GM12864 (cell line): ENCODE data around the gene COPS9.
A peak's percentile ranks its signal among the peaks of the same experiment; 100 is the strongest.

ENCODE experiments used
- DNase-seq: peaks from one replicate; pipeline ENCODE4 v3.0.0-alpha.2; 2011; ENCODE audit warnings: low read depth
- H3K4me3 ChIP-seq: 2 replicates; pipeline ENCODE4 v1.5.1; 2011; ENCODE audit warnings: mild to moderate bottlenecking, low read depth, low read length, control low read depth
- CTCF ChIP-seq: IDR thresholded peaks from 2 replicates; pipeline ENCODE4 v1.5.1; 2011; ENCODE audit warnings: low read depth, mild to moderate bottlenecking, moderate library complexity, low read length, control low read depth, inconsistent platforms; ENCODE audit errors: missing control alignments

COPS9 gene

DNA sequence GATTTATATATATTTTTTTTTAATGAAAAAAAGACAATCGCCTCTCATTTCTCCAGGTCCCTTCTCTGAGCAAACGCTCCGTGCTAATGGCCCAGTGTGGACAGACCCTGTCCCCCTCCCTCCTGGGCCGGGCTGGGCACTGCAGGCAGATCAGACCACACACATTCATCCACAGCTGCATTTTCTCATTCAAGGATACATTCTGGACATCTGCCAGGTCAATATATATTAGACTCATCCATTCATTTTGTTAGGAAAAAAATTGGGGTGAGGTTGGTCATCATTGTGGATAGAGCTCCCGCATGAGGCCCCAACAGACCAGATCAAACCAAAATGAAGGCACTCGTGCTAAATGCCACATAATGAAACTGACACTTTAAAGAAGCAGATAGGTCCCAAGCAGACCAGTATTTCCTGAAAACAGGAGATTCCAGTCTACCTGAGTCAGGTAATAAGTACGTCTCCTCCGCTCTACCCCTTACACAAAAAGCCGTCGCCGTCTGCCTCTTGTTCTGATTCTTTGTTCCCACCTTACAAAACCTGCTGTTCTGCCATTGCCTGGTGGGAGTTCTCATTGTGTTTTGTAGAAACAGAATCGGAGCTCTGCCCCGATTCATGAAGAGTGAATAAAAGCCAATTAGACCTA, 19.8 kb upstream of the COPS9 start:
- no peak overlapping the region for H3K4me3 ChIP-seq
- no peak for TF ChIP-seq CTCF
- DNase-seq = no peak

- DNase-seq = no peak
- H3K4me3 ChIP-seq = no peak overlapping the region
- TF ChIP-seq CTCF = no peak
Observed at GRCh38 chr2:240155048-240155744, 19.1 kb upstream of the COPS9 start.

DNA sequence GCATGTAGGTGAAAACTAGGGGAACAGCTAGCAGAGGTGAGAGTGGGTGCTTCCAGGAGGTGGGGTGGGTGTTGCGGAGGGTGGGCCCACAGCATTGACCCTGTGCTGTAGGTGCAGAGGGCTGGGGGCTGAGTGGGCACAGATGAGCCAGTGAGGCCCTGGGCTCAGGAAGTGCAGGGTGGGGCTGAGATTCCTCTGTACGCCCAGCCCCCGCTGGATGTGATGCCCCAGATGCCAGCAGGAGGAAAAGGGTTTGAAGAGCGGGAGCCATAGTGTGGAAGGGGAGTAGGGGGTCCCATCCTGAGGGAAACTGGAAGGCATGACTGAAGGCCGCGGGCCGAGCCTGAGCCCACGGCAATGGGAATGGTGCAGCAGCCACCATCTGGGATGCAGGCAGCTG, 18.5 kb upstream of the COPS9 start:
- no peak overlapping the region for H3K4me3 ChIP-seq
- no peak for DNase-seq
- TF ChIP-seq CTCF = no peak

- TF ChIP-seq CTCF = no peak
- H3K4me3 ChIP-seq = no peak overlapping the region
- DNase-seq = no peak
Observed at GRCh38 chr2:240153418-240153817, 17.3 kb upstream of the COPS9 start.

DNA sequence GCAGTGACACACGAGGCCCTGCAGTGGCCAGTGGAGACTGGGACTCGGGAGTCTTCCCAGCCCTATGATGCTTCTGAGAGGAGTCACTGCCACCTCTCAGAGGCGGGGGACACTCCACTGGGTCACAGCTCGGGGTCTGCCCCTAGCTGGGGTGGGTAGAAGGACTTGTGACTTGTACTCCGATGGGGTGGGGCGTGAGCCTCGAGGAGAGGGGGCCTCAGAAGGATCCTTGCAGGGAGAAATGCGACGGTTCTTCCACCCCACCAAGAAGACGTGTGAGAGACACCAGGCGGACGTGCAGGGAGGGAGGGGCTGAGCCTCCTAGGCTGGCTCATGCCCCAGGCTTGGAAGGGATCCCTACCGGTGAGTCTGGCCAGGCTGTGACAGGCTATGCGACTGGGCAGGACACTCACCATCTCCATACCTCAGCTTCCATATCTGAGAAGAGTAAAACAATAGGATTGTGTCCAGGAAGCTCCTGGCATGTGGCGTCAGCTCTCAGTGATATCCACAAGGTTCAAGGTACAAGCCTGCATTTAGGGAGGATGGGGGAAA, 15.4 kb upstream of the COPS9 start:
- no peak overlapping the region for H3K4me3 ChIP-seq
- no peak for TF ChIP-seq CTCF

DNA sequence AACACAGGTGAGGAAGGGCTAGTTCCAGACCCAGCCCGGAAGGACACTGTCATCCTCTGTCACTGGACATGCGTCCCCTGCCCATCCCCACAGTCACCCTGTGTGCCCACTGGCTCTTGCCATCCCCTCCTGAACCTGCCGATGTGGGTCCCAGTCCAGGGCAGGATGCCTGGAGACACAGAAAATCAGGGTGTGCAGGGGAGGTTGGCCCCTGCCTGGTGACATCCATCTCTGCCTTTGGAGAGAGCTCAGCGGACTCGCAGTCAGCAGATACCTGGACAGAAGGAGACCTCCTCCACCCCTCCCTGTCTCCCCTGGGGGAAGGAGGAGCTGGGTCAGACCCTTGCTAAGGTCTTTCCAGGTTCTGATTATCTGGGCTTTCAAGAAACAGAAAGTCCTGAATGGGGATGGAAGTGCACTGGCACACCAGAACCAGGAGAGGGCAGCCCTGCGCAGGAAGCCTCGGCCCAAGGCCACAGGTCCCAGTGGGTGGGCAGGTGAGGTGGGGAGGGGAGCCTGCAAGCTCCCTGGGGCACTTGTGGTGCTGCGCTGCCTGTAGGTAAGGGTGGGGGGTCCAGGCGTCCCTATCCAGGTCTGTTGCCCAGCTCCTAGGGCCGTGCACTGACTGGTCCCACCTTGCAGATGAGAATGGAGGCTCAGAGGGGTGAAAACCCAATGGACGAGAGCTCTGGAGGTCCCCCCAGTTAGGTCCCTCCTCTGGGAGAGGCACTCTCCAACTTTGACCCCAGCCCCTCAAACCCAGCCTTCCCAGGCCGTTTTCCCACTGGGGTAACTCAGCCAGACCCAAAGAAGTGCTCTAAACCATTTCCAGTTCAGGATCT, 14.1 kb upstream of the COPS9 start:
- DNase-seq = no peak
- H3K4me3 ChIP-seq = no peak overlapping the region
- peak; percentile 87 for TF ChIP-seq CTCF

More for the DNA sequence above, 15.4 kb upstream of the COPS9 start:
- no peak for DNase-seq
